HUES64 (cell line): ENCODE measurements around the gene NDUFA12.

Experiments
- H3K27ac ChIP-seq: 2 replicates; pipeline ENCODE4 v1.7.0; 2013; ENCODE audit warnings: low read depth, low read length, inconsistent platforms
- H3K27me3 ChIP-seq: 2 replicates; pipeline ENCODE4 v1.6.1; 2013; ENCODE audit warnings: mild to moderate bottlenecking, low read length; ENCODE audit not compliant: insufficient read depth
- H3K36me3 ChIP-seq: 2 replicates; pipeline ENCODE4 v1.6.1; 2013; ENCODE audit warnings: mild to moderate bottlenecking, low read length; ENCODE audit not compliant: insufficient read depth
- H3K4me1 ChIP-seq: 2 replicates; pipeline ENCODE4 v1.6.1; 2013; ENCODE audit warnings: mild to moderate bottlenecking, low read length, moderate library complexity; ENCODE audit not compliant: insufficient read depth
- H3K4me3 ChIP-seq: 2 replicates; pipeline ENCODE4 v1.5.1; 2013; ENCODE audit warnings: mild to moderate bottlenecking, low read length, moderate library complexity
- H3K9ac ChIP-seq: 2 replicates; pipeline ENCODE4 v1.6.1; 2013; ENCODE audit warnings: mild to moderate bottlenecking, low read depth, low read length
- H3K9me3 ChIP-seq: 2 replicates; pipeline ENCODE4 v1.6.1; 2013; ENCODE audit warnings: low read depth, low read length; ENCODE audit not compliant: insufficient read depth
- WGBS: fragments of 150-250, 120-280 bp; methylation state at CpG from one replicate; pipeline ENCODE4 v1.1.7; 2013; ENCODE audit warnings: missing lambda C conversion rate; 5-methylcytosine and 5-hydroxymethylcytosine counted together

NDUFA12 gene

GRCh38 chr12:94941440-94941862 is 62.0 kb downstream of the NDUFA12 start:
- Histone ChIP-seq H3K27me3 (no peaks in the 10 kb centered on the region), H3K27ac (no peak overlapping the region), H3K36me3 (no peaks in the 10 kb centered on the region), H3K9me3 (no peaks in the 10 kb centered on the region), H3K4me1 (no peaks in the 10 kb centered on the region), H3K9ac (no peak overlapping the region), H3K4me3 (no peak overlapping the region)
- 80% methylated on average over 7 of the region's 7 CpGs for WGBS

GRCh38 chr12:94940771-94941170 is 62.7 kb downstream of the NDUFA12 start:
- Histone ChIP-seq H3K4me1 (no peaks in the 10 kb centered on the region), H3K27ac (no peak overlapping the region), H3K4me3 (no peak overlapping the region), H3K27me3 (no peaks in the 10 kb centered on the region), H3K36me3 (no peaks in the 10 kb centered on the region), H3K9ac (no peak overlapping the region), H3K9me3 (no peaks in the 10 kb centered on the region)
- 95% methylated on average over 9 of the region's 9 CpGs for WGBS

GRCh38 chr12:94938583-94938982 is 64.9 kb downstream of the NDUFA12 start:
- 94% methylated on average over 4 of the region's 4 CpGs for WGBS
- no peak overlapping the region for H3K27ac ChIP-seq
- H3K9ac ChIP-seq: no peak overlapping the region
- no peaks in the 10 kb centered on the region for H3K36me3 ChIP-seq
- H3K27me3 ChIP-seq: no peaks in the 10 kb centered on the region
- H3K4me3 ChIP-seq: no peak overlapping the region
- H3K4me1 ChIP-seq: no peaks in the 10 kb centered on the region
- H3K9me3 ChIP-seq: no peaks in the 10 kb centered on the region

- no peak overlapping the region for H3K27ac ChIP-seq
- no peaks in the 10 kb centered on the region for H3K36me3 ChIP-seq
- H3K9me3 ChIP-seq: no peaks in the 10 kb centered on the region
- no peaks in the 10 kb centered on the region for H3K4me1 ChIP-seq
- no peak overlapping the region for H3K4me3 ChIP-seq
- H3K27me3 ChIP-seq: no peaks in the 10 kb centered on the region
- no CpG with 5 or more reads among the region's 2 CpGs for WGBS
- no peak overlapping the region for H3K9ac ChIP-seq
Measured at GRCh38 chr12:94930772-94931171, 72.7 kb downstream of the NDUFA12 start.

GRCh38 chr12:94930216-94930654 is 73.3 kb downstream of the NDUFA12 start:
- no peaks in the 10 kb centered on the region for H3K27me3 ChIP-seq
- 93% methylated on average over 6 of the region's 6 CpGs for WGBS
- no peaks in the 10 kb centered on the region for H3K36me3 ChIP-seq
- H3K9ac ChIP-seq: no peak overlapping the region
- no peak overlapping the region for H3K27ac ChIP-seq
- no peak overlapping the region for H3K4me3 ChIP-seq
- H3K9me3 ChIP-seq: no peaks in the 10 kb centered on the region
- H3K4me1 ChIP-seq: no peaks in the 10 kb centered on the region

GRCh38 chr12:94929780-94930179 is 73.7 kb downstream of the NDUFA12 start:
- Histone ChIP-seq H3K27me3 (no peaks in the 10 kb centered on the region), H3K9ac (no peak overlapping the region), H3K36me3 (no peaks in the 10 kb centered on the region), H3K4me1 (no peaks in the 10 kb centered on the region), H3K9me3 (no peaks in the 10 kb centered on the region), H3K4me3 (no peak overlapping the region), H3K27ac (no peak overlapping the region)
- 100% methylated on average over 1 of the region's 1 CpG for WGBS

- H3K27me3 ChIP-seq: no peaks in the 10 kb centered on the region
- H3K9me3 ChIP-seq: no peaks in the 10 kb centered on the region
- H3K9ac ChIP-seq: no peak overlapping the region
- no peak overlapping the region for H3K4me3 ChIP-seq
- 92% methylated on average over 5 of the region's 5 CpGs for WGBS
- H3K36me3 ChIP-seq: no peaks in the 10 kb centered on the region
- peaks cover 11% of the 10 kb centered on the region for H3K4me1 ChIP-seq
- no peak overlapping the region for H3K27ac ChIP-seq
Measured at GRCh38 chr12:94925729-94926128, 77.8 kb downstream of the NDUFA12 start.

- H3K27ac ChIP-seq: no peak overlapping the region
- no peak overlapping the region for H3K4me3 ChIP-seq
- peaks cover 11% of the 10 kb centered on the region for H3K4me1 ChIP-seq
- no peaks in the 10 kb centered on the region for H3K36me3 ChIP-seq
- 89% methylated on average over 4 of the region's 4 CpGs for WGBS
- no peaks in the 10 kb centered on the region for H3K27me3 ChIP-seq
- H3K9ac ChIP-seq: no peak overlapping the region
- no peaks in the 10 kb centered on the region for H3K9me3 ChIP-seq
Measured at GRCh38 chr12:94925206-94925605, 78.3 kb downstream of the NDUFA12 start.

- Histone ChIP-seq H3K9ac (no peak overlapping the region), H3K9me3 (no peaks in the 10 kb centered on the region), H3K36me3 (no peaks in the 10 kb centered on the region), H3K27ac (peak overlapping the region; percentile 23; the same call in 1 of the 2 replicates), H3K27me3 (no peaks in the 10 kb centered on the region), H3K4me1 (peaks cover 11% of the 10 kb centered on the region), H3K4me3 (no peak overlapping the region)
- 19% methylated on average over 4 of the region's 4 CpGs for WGBS
Measured at GRCh38 chr12:94922561-94922960, 80.9 kb downstream of the NDUFA12 start.
